HepG2 (cell line): ENCODE results near the gene FAM181A. TPM values are rescaled to one million over a fixed set of nuclear protein-coding genes. Genes with fewer than 3 reads are reported as not detected.

Source experiments
- NCOA5 ChIP-seq: sonication (generic); formaldehyde crosslinking; IDR thresholded peaks from 2 replicates; pipeline ENCODE4 v1.4.0; 2020; ENCODE audit warnings: missing genetic modification reagents
- ZNF747 ChIP-seq: sonication (generic); formaldehyde crosslinking; IDR thresholded peaks from 2 replicates; pipeline ENCODE4 v1.8.1; 2023; ENCODE audit warnings: missing genetic modification reagents, mild to moderate bottlenecking, borderline replicate concordance
- polyA plus RNA-seq, 8 experiments: library from polyadenylated mRNA; depleted of rRNA in 3 of 8; stranded (reverse) in 7 of 8; unstranded in 1 of 8; fragments of >200 nt; fragmentation: Illumina TruSeq in 4 of 8; extraction: Trizol in 4 of 8; gene quantifications; 2 replicates each; pipeline versions ENCODE4 v1.2.1 to v1.2.3, GENCODE V29; 2011 to 2016; ENCODE audit warnings: low read depth in 4 of 8, missing spikeins in 1 of 8, mixed read lengths in 1 of 8; ENCODE audit not compliant: insufficient read depth in 1 of 8
- total RNA-seq, 5 experiments: library from RNA; depleted of rRNA; stranded (reverse); fragments of >200 nt; fragmentation: Illumina TruSeq; extraction: Trizol; gene quantifications; 2 replicates each; pipeline ENCODE4 v1.2.3, GENCODE V29; 2016; ENCODE audit warnings: low read depth in 1 of 5
- TF ChIP-seq, protein P1 (sequence below): sonication (generic); formaldehyde crosslinking; conservative IDR thresholded peaks from 2 replicates; pipeline ENCODE4 v1.4.0; 2020; ENCODE audit warnings: missing genetic modification reagents
- TF ChIP-seq, protein P2 (sequence below): sonication (generic); formaldehyde crosslinking; IDR thresholded peaks from 2 replicates; pipeline ENCODE4 v1.5.0; 2020; ENCODE audit warnings: missing genetic modification reagents, mild to moderate bottlenecking, borderline replicate concordance
- TF ChIP-seq, protein P3 (sequence below): sonication (generic); formaldehyde crosslinking; IDR thresholded peaks from 2 replicates; pipeline ENCODE4 v1.4.0; 2020; ENCODE audit warnings: missing genetic modification reagents
- TF ChIP-seq, protein P4 (sequence below): sonication (generic); formaldehyde crosslinking; IDR thresholded peaks from 2 replicates; pipeline ENCODE4 v1.4.0; 2020; ENCODE audit warnings: missing genetic modification reagents

Gene FAM181A
- total and polyA plus RNA-seq, 2 of the 13 experiments (the other 11 are each of a cell fraction or from before 2014, with no cell fraction given) = 1.1 to 1.5 TPM

DNA sequence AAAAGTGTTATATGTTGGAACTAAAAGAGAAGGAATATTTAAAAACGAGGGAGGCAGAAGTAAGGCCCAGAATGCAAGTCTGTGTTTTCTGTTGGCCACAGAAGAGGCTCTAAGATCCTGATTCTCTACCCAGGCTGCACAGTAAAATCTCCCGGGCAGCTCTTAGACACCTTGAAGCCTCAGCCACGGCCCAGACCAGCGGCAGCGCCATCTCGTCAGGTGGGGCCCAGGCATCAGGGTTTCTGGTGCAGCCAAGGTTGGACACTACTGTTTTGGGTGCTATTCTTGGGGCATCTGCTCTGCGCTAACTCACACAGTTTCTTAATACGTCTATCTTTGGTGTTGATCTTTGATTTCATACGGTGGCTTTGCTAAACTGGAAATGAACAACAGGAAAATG, 16.8 kb downstream of the FAM181A start (continued):
- TF ChIP-seq, protein P1, sequence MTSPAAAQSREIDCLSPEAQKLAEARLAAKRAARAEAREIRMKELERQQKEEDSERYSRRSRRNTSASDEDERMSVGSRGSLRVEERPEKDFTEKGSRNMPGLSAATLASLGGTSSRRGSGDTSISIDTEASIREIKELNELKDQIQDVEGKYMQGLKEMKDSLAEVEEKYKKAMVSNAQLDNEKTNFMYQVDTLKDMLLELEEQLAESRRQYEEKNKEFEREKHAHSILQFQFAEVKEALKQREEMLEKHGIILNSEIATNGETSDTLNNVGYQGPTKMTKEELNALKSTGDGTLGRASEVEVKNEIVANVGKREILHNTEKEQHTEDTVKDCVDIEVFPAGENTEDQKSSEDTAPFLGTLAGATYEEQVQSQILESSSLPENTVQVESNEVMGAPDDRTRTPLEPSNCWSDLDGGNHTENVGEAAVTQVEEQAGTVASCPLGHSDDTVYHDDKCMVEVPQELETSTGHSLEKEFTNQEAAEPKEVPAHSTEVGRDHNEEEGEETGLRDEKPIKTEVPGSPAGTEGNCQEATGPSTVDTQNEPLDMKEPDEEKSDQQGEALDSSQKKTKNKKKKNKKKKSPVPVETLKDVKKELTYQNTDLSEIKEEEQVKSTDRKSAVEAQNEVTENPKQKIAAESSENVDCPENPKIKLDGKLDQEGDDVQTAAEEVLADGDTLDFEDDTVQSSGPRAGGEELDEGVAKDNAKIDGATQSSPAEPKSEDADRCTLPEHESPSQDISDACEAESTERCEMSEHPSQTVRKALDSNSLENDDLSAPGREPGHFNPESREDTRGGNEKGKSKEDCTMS (CRISPR knock-in tag) = no peak
- TF ChIP-seq, protein P2, sequence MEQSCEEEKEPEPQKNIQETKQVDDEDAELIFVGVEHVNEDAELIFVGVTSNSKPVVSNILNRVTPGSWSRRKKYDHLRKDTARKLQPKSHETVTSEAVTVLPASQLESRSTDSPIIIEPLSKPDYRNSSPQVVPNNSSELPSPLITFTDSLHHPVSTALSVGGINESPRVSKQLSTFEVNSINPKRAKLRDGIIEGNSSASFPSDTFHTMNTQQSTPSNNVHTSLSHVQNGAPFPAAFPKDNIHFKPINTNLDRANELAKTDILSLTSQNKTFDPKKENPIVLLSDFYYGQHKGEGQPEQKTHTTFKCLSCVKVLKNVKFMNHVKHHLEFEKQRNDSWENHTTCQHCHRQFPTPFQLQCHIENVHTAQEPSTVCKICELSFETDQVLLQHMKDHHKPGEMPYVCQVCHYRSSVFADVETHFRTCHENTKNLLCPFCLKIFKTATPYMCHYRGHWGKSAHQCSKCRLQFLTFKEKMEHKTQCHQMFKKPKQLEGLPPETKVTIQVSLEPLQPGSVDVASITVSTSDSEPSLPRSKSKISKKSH = no peak
- TF ChIP-seq, protein P3, sequence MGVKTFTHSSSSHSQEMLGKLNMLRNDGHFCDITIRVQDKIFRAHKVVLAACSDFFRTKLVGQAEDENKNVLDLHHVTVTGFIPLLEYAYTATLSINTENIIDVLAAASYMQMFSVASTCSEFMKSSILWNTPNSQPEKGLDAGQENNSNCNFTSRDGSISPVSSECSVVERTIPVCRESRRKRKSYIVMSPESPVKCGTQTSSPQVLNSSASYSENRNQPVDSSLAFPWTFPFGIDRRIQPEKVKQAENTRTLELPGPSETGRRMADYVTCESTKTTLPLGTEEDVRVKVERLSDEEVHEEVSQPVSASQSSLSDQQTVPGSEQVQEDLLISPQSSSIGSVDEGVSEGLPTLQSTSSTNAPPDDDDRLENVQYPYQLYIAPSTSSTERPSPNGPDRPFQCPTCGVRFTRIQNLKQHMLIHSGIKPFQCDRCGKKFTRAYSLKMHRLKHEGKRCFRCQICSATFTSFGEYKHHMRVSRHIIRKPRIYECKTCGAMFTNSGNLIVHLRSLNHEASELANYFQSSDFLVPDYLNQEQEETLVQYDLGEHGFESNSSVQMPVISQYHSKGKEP (CRISPR knock-in tag) = no peak
- TF ChIP-seq, protein P4, sequence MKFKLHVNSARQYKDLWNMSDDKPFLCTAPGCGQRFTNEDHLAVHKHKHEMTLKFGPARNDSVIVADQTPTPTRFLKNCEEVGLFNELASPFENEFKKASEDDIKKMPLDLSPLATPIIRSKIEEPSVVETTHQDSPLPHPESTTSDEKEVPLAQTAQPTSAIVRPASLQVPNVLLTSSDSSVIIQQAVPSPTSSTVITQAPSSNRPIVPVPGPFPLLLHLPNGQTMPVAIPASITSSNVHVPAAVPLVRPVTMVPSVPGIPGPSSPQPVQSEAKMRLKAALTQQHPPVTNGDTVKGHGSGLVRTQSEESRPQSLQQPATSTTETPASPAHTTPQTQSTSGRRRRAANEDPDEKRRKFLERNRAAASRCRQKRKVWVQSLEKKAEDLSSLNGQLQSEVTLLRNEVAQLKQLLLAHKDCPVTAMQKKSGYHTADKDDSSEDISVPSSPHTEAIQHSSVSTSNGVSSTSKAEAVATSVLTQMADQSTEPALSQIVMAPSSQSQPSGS (CRISPR knock-in tag) = no peak
- TF ChIP-seq ZNF747 (CRISPR knock-in tag) (no peak), NCOA5 (CRISPR knock-in tag) (no peak)
